Effector CD8-positive, alpha-beta T cell (primary cell): ENCODE results near the gene AP4M1.
"Not testable (repeated sequence)": the region's sequence is repeated elsewhere in the genome, so short reads cannot be mapped to it uniquely, and the experiment has no call there.

ENCODE experiments used
- DNase-seq: peaks from one replicate; lab custom pipeline; 2025; lab: John Stamatoyannopoulos, UW

Gene AP4M1

DNA sequence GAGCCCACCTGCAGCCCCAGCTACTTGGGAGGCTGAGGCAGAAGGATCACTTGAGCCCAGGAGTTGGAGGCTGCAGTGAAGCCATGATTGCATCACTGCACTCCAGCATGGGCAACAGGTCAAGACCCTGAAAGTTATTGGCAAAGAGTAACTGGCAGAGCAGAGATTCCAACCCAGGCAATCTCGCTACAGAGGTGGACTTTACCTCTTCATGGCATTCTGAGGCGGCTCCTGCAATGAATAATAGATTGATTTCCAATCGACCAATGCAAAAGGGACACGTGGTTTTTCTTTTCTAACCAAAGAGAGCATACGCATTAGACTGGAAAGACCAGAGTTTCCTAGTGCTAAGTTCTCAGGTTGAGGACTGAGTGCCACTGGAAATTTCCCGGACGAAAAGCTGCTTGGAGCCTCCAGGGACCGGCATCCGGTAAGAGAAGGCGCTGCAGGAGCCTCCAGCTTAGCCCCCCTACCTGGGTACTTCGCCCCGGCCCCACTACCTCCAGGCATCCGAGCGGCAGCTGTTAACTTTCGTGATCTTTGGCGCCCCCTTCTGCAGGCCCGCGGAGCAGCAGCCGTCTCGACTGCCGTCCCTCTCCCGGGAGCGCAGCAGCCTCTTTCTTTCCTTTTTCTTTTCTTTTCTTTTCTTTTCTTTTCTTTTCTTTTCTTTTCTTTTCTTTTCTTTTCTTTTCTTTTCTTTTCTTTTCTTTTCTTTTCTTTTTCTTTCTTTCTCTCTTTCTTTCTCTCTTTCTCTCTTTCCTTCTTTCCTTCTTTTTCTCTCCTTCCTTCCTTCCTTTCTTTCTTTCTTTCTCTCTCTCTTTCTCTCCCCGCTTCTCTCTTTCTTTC lies 29.4 kb downstream of the AP4M1 start:
- DNase-seq, result peak; percentile 76

DNA sequence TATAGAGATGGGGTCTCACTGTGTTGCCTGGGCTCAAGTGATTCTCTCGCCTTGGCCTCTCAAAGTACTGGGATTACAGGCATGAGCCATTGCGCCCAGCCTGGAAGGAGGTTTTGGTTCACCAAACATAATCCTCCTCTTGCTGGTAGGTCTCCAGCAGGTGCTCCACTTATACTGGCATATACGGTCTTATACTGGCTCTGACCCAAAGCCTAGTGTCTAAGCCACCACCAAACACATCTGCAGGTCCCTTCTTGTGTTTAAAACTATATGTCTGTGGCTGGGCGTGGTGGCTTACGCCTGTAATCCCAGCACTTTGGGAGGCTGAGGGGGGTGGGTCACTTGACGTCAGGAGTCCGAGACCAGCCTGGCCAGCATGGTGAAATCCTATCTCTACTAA lies 30.7 kb downstream of the AP4M1 start:
- DNase-seq, result no peak

DNA sequence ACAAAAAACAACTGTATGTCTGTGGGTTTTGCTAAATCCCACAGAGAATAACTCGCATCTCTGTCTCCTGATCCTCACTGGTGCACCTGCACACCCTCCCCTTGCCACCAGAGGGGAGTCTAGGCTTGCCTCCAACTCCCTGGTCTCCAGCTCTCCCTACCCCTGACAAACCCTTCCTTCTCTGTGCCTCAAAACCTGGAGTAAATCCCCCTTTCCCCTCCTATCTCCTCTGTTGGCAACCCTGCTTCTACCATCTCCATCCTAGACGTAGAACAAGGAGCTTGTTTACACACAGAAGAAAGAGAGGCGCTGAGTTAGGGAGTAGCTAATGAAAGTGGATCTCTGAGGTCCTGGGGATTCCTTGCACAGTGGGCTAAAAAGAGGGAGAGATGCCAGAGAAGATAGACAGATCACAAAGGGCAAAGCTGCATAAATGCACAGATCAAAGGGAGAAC lies 31.3 kb downstream of the AP4M1 start:
- peak; percentile 46 for DNase-seq

DNA sequence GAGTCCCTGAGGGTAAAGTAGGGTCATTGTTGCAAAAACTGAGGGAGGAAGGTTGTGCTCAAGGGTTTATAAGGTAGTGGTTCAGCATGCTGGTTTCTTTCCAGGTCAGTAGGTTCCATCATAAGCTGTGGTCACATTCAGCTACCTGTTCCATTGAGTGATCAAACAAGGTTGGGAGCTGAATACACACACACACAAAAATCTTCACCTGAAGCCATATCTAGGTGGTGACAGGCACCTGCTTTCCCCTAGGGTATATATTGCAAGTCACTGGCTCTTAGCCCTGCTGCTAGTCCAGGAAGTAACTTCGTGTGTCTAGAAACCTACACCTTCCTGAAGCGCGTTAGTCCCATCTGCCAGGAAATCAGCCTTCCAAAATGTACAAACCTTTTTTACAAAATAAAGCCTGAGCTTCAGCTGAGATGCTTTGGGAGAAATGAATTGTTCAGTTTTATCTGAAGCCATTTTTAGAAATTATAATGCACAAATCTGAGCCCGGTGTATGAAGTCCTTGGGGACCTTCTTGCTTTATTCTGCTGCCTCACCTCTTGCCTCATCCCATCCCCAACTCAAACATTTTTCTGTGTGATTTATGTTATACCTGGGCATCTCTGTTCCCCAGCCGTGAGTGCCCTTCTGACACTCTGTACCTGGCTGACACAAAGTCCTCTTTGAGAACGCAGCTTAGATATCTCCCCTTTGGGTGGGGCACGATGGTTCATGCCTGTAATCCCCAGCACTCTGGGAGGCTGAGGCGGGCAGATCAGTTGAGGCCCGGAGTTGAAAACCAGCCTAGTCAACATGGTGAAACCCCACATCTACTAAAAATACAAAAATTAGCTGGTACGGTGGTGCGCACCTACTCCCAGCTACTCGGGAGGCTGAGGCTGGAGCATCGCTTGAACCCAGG lies 36.7 kb downstream of the AP4M1 start:
- no peak for DNase-seq

DNA sequence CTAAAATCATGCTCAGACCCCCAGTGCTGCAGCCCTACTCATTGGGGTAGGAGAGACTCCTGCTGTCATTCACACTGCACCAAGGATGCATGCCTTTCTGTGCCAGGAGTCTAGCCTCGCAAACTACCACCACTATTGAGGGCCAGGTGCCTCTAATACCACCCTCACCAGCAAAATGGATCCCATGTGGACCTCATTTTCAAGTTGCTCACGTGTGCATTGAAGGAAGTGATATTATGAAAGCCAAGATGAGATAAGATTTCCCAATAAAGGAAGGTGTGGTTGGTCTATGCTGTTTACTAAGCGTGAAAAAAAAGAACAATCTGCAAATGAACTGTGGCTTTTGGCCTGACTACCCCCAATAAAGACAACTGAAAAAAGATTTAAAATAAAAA lies 40.1 kb downstream of the AP4M1 start:
- no peak for DNase-seq

DNA sequence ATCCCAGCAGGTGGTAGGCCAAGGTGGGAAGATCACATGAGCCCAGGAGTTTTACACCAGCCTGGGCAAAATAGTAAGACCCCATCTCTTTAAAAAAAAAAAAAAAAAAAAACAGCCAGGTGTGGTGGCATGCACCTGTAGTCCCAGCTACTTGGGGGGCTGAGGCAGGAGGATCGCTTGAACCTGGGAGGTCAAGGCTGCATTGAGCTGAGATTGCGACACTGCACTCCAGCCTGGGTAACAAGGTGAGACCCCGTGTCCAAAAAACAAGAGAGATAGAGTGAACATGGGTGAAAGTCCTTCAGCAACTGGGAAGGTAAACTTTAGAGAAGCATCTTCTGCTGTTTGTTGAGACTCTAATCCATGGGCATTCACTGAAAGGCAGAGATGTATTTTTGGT lies 41.0 kb downstream of the AP4M1 start:
- DNase-seq, result no peak

DNA sequence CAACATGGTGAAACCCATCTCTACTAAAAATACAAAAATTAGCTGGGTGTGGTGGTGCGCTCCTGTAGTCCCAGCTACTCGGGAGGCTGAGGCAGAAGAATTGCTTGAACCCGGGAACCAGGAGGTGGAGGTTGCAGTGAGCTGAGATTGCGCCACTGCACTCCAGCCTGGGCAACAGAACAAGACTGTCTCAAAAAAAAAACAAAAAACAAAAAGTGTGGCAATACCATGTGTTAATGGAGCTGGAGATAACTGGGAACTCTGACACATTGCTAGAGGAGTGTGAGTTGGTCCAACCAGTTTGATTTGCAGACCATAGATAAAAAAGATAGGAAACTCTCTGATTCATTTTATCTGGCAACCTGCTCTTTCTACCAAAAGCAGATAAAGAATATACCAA lies 44.9 kb downstream of the AP4M1 start:
- DNase-seq, result not testable (repeated sequence)

DNA sequence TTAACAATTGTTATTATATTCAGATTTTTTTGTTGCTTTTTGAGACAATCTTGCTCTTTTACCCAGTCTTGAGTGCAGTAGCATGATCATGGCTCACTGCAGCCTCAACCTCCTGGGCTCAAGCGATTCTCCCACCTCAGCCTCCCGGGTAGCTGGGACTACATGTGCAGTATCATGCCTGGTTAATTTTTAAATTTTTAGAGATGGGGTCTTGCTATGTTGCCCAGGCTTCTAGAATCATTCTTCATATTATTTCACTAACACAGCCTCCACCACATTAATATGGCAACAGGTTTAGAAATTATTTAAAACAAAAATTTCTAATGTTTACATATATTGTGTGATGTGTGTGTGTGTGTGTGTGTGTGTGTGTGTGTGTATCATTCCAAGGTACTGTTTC lies 45.8 kb downstream of the AP4M1 start:
- no peak for DNase-seq

DNA sequence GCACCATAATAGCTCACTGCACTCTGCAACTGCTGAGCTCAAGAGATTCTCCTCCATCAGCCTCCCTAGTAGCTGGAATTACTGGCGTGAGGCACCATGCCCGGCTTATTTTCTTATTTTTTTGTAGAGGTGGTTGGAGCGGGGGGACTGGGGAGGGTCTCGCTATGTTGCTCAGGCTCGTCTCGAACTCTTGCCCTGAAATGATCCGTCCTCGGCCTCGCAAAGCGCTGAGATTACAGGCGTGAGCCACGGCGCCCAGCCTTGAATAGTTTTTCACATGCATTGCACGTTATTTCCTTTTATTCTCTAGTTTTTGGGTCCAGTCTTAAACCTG lies 46.7 kb downstream of the AP4M1 start:
- DNase-seq, result no peak

DNA sequence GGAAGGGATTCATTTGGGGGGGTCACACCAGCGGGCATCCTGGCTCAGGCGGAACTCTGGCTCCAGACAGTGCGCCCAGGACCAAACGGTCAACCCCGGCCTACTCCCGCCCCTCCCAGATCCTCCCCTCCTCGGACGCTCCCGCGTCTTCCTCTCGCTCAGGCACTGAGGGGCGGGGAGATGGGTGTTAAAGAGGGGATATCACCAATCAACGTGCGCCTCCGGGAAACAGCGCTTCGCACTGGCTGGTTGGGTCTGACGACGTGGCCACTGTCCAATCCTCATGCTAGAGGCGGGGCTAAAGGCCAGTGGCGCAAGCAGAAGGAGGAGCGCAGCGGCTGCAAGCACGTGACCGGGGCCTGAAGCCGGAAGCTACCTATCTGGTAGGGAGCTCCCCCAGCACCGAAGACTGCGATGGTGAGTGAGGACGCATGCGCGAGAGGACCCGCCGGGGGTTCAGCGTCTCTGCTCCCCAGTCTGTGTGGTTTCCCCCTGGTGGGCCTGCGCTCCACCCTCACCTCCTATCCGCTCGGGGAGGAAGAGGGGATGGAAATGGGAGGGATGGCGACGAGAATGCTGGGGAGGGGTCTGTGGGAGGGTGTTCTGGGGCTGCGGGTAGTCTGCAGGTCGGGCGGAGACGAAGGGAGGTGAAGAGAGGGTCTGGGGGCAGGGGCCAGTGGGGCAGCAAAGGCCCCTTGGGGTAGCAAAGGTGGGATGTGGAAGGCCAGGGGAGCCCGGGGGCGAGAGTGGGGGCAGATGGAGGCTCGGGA lies 47.3 kb downstream of the AP4M1 start, which contains the start of gene LAMTOR4:
Gene LAMTOR4 (plus strand): TSS at position 360 of the 770 bp plus-strand sequence. CDS start 55 bp downstream, at position 415.
- DNase-seq, result peak; percentile 96

DNA sequence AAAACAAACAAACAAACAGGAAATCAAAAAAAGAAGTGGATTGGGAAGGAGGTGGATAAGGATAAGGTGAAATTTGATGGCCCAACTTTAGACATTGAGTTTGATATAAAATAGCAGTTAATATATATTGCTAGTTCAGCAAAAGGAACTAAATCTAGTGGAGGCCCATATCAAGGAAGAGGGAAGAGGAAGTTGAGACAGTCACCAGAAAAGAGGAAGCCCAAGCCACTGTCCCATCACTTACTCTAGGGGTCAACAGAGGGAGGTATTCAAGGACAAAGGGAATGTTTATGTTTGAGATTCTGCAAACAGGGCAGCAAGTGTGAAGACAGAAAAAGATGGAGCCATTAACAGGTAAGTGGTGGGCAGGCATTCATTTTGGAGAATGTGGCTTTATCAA lies 51.0 kb downstream of the AP4M1 start:
- no peak for DNase-seq

DNA sequence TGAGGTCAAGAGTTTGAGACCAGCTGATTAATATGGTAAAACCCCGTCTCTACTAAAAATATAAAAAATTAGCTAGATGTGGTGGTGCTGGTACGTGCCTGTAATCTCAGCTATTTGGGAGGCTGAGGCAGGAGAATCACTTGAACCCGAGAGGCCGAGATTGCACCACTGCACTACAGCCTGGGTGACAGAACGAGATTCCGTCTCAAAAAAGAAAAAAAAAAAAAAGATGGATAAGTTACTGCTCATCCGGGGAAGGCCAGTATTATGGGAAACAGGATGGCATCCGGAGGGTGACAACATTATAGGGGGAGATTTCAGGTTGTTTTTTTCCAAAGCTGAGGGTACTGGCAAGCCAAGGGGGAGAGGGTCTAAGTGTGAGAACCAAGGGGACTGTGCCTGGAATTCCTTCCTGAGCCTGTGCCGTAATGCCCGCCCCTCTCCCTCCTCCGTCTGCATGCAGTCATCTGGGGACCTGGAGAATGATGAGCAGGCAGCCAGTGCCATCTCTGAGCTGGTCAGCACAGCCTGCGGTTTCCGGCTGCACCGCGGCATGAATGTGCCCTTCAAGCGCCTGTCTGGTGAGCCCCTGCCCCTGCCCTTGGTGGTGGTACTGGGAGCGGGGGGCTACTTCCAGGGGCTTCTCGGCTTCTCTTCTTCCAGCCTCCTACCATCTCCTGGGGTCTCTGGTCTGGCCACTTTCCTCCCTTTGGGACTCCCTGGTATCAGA lies 51.7 kb downstream of the AP4M1 start:
- DNase-seq, result no peak

DNA sequence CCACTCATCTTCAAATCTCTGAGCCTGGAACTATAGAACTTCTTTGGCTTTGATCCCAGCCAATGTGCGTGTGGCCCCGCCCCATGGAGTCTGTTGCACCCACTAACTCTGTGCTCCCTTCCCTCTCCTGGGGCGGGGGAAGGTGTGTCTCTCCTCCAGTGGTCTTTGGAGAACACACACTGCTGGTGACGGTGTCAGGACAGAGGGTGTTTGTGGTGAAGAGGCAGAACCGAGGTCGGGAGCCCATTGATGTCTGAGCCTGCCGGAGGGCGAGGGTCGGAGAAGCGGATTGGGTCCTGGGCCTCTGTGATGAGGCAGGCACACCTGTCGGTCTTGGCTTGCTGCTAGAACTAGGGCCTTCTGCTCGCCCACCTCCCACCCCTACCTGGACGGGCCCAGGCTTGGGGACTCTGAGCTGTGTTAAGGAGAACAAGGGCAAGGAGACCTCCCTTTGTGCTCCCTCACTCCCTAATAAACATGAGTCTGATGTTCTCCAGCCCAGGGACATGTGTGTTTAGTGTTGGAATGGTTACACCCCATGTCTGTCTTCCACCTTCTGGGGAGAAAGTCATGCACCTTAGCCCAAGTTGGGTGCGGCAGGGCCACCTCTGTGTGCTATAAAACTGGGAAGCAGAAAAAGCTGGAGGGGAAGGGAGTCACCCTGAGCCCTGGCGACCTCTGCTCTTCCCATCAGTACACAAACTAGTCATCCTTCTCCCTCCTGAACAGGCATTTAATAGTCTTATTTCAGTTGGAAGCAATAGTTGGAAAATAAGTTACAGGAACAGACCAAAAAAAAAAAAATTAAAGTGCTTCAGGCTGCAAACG lies 52.5 kb downstream of the AP4M1 start:
- no peak for DNase-seq

DNA sequence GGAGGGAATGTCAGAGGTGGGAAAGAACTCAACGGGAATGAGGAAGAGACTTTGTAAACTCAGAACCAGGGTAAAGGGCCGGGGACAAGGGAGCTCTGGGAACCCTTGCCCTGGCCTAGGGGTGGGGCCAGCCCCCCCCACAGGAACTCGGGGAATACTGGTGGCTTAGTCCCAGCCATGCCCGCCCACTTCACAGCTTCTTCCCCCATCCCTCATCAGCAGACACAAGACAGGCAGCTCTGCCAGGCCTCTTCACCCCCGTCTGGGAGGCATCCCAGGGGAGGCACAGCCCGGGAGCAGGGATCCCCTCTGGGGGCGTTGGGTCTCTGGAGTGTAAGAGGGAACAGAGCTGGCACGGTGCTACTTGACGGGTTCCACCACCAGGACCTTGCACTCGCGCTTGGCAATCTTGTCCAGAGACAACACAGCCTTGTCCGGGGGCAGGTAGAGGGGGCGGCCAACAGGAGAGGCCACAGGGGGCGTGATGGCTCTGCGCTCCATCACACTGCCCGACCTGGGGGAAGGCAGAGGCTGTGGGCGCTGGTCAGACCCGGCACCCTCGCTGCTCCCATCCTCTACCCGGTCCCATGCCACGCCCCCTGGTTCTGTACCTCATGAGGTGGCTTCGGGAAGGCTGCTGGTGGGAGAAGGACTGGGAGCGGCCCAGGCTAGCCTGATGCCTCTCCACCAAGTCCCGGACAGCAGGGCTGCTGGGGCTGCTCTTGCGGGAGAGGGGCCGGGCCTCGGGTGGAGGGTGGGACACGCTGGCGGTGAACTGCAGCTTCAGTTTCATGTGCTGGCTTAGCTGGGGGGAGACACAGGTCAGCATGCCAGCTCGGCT lies 53.4 kb downstream of the AP4M1 start:
- no peak for DNase-seq

DNA sequence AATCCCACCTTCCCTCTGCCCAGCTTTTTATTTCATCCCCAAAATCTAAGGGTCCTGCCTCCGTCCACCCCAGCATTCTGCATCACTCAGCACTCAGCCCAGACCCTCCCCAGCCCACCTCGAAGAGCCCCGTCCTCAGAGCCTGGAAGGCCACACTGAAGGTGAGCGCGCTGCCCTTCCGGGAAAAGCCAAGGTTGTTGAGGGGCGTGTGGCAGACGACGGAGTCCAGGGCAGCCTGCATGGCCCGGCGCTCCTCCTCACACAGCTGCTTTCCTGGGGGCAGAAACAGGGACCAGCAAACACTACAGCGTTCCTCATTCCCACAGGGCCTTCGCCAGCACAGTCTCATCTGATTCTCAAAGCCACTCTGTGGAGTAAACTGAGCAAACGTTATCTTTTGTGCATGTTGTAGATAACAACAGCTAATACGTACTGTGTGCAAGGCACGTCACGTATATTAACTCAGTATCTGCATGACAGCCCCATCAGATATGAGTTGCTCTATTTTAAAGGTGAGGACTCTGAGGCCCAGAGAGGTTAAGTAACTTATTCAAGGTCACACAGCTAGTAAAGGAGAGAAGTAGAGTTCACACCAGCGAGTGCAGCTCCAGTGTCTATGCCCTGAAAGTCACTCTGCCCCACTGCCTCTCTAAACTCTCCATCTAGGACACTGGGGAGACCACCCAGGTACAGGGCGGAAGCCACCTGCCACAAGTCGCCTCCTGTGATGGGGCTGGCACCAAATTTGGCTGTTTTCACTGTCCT lies 54.3 kb downstream of the AP4M1 start:
- no peak for DNase-seq

DNA sequence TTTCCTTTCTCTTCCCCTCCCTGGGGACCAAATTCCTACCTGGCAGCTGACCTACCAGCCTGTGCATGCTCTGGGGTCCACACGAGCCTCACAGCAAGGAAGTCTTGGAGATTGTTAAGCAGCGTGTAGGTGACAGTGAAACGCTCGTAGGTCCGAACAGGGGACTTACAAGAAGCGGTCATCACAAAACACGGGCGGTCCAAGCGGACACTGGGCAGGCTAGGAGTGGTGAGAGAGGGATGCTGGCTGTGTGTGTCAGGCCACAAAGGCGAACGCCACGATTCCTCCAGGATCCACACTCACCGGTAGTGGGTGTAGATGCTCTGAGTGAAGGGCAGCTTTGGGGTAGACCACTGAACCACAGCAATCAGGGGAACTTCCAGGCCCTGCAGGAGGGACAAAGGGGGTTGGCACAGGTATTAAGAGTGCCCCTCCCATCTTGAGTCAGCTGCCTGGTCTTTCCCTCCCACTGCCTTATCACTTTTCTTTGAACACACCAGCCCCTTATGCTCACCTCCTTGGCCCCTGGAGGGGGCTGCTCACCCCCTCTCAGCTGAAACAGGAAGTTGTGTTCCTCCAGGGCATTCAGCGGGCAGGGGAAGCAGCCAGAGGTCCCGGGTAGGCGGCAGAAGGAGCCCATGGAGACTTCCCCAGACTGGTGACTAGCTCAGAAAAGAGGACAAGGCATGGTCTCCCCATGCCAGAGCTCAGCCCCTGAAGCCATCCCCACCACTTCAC lies 55.1 kb downstream of the AP4M1 start:
- no peak for DNase-seq

DNA sequence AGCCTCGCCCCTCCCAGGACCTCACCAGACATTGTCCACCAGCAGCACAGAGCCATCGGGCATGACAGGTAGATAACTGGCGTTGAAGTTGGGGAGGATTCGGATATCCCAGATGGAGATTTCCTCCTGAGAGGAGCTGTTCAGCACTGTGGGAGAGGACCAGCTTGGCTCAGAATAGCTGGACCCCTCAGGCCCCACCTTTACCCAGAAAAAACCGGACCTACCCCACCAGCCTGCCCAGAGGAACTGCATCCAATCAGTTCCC lies 55.6 kb downstream of the AP4M1 start:
- no peak for DNase-seq
